ENCODE results near the gene MAF.

The MAF gene

GRCh38 chr16:79600638-79601091 is at the start of gene MAF:
TSS of gene MAF (minus strand) at chr16:79600737. CDS start at chr16:79599902, 835 bp downstream.
- H3K27me3 Mint-ChIP-seq = peaks cover 16% of the 10 kb centered on the region
- H3K9me3 Mint-ChIP-seq = no peaks in the 10 kb centered on the region
- intact Hi-C loops (cut with micrococcal nuclease) = loop anchor here (1.0 to 10.0 kb wide), 10 partner anchors 149 to 1098 kb away; no protein-coding TSS in a partner anchor
- peak within 1 kb of the TSS; percentile 94 for H3K27ac Mint-ChIP-seq
- H3K36me3 Mint-ChIP-seq (ENCODE audit: low read depth) = peaks cover 73% of the 10 kb centered on the region
- H3K4me1 Mint-ChIP-seq (ENCODE audit: low read depth) = peaks cover 39% of the 10 kb centered on the region
- H3K4me3 Mint-ChIP-seq = peak within 1 kb of the TSS; percentile 95

GRCh38 chr16:79648826-79649225 is 48.3 kb upstream of the MAF start:
- H3K27me3 Mint-ChIP-seq = no peaks in the 10 kb centered on the region
- H3K4me3 Mint-ChIP-seq = no peak overlapping the region
- no peaks in the 10 kb centered on the region for H3K9me3 Mint-ChIP-seq
- peaks cover 4% of the 10 kb centered on the region for H3K4me1 Mint-ChIP-seq (ENCODE audit: low read depth)
- intact Hi-C loops (cut with micrococcal nuclease) = no loop called here
- no peak overlapping the region for H3K27ac Mint-ChIP-seq
- no peaks in the 10 kb centered on the region for H3K36me3 Mint-ChIP-seq (ENCODE audit: low read depth)

GRCh38 chr16:79647586-79647985 is 47.0 kb upstream of the MAF start:
- Mint-ChIP-seq H3K9me3 (no peaks in the 10 kb centered on the region), H3K27me3 (no peaks in the 10 kb centered on the region), H3K4me1 (ENCODE audit: low read depth) (peaks cover 4% of the 10 kb centered on the region), H3K4me3 (no peak overlapping the region), H3K36me3 (ENCODE audit: low read depth) (no peaks in the 10 kb centered on the region), H3K27ac (no peak overlapping the region)
- intact Hi-C loops (cut with micrococcal nuclease) = no loop called here

GRCh38 chr16:79645701-79646100 is 45.2 kb upstream of the MAF start:
- Mint-ChIP-seq H3K27me3 (peaks cover 11% of the 10 kb centered on the region), H3K36me3 (ENCODE audit: low read depth) (no peaks in the 10 kb centered on the region), H3K27ac (no peak overlapping the region), H3K9me3 (no peaks in the 10 kb centered on the region), H3K4me3 (no peak overlapping the region), H3K4me1 (ENCODE audit: low read depth) (no peaks in the 10 kb centered on the region)
- intact Hi-C loops (cut with micrococcal nuclease) = no loop called here

- Mint-ChIP-seq H3K9me3 (no peaks in the 10 kb centered on the region), H3K27ac (no peak overlapping the region), H3K4me3 (no peak overlapping the region), H3K27me3 (peaks cover 11% of the 10 kb centered on the region), H3K4me1 (ENCODE audit: low read depth) (no peaks in the 10 kb centered on the region), H3K36me3 (ENCODE audit: low read depth) (no peaks in the 10 kb centered on the region)
- intact Hi-C loops (cut with micrococcal nuclease) = no loop called here
Measured at GRCh38 chr16:79644971-79645667, 44.6 kb upstream of the MAF start.

GRCh38 chr16:79642652-79643051 is 42.1 kb upstream of the MAF start:
- no peaks in the 10 kb centered on the region for H3K4me1 Mint-ChIP-seq (ENCODE audit: low read depth)
- H3K27me3 Mint-ChIP-seq = peaks cover 14% of the 10 kb centered on the region
- intact Hi-C loops (cut with micrococcal nuclease) = no loop called here
- no peak overlapping the region for H3K4me3 Mint-ChIP-seq
- no peak overlapping the region for H3K27ac Mint-ChIP-seq
- H3K36me3 Mint-ChIP-seq (ENCODE audit: low read depth) = no peaks in the 10 kb centered on the region
- H3K9me3 Mint-ChIP-seq = no peaks in the 10 kb centered on the region

GRCh38 chr16:79640513-79641360 is 40.2 kb upstream of the MAF start:
- H3K27me3 Mint-ChIP-seq = peaks cover 14% of the 10 kb centered on the region
- no peaks in the 10 kb centered on the region for H3K36me3 Mint-ChIP-seq (ENCODE audit: low read depth)
- intact Hi-C loops (cut with micrococcal nuclease) = no loop called here
- H3K4me3 Mint-ChIP-seq = peak overlapping the region; percentile 35
- no peaks in the 10 kb centered on the region for H3K9me3 Mint-ChIP-seq
- H3K4me1 Mint-ChIP-seq (ENCODE audit: low read depth) = no peaks in the 10 kb centered on the region
- peak overlapping the region; percentile 66 for H3K27ac Mint-ChIP-seq

GRCh38 chr16:79639576-79640311 is 39.2 kb upstream of the MAF start:
- no peak overlapping the region for H3K4me3 Mint-ChIP-seq
- H3K36me3 Mint-ChIP-seq (ENCODE audit: low read depth) = no peaks in the 10 kb centered on the region
- H3K4me1 Mint-ChIP-seq (ENCODE audit: low read depth) = no peaks in the 10 kb centered on the region
- peaks cover 14% of the 10 kb centered on the region for H3K27me3 Mint-ChIP-seq
- intact Hi-C loops (cut with micrococcal nuclease) = no loop called here
- H3K27ac Mint-ChIP-seq = peak overlapping the region; percentile 39
- H3K9me3 Mint-ChIP-seq = no peaks in the 10 kb centered on the region

GRCh38 chr16:79638386-79638785 is 37.8 kb upstream of the MAF start:
- H3K4me1 Mint-ChIP-seq (ENCODE audit: low read depth) = no peaks in the 10 kb centered on the region
- H3K27me3 Mint-ChIP-seq = peaks cover 14% of the 10 kb centered on the region
- H3K27ac Mint-ChIP-seq = no peak overlapping the region
- intact Hi-C loops (cut with micrococcal nuclease) = no loop called here
- H3K4me3 Mint-ChIP-seq = no peak overlapping the region
- H3K9me3 Mint-ChIP-seq = no peaks in the 10 kb centered on the region
- no peaks in the 10 kb centered on the region for H3K36me3 Mint-ChIP-seq (ENCODE audit: low read depth)

- intact Hi-C loops (cut with micrococcal nuclease) = no loop called here
- no peaks in the 10 kb centered on the region for H3K9me3 Mint-ChIP-seq
- H3K4me3 Mint-ChIP-seq = no peak overlapping the region
- H3K27ac Mint-ChIP-seq = no peak overlapping the region
- peaks cover 3% of the 10 kb centered on the region for H3K27me3 Mint-ChIP-seq
- no peaks in the 10 kb centered on the region for H3K4me1 Mint-ChIP-seq (ENCODE audit: low read depth)
- H3K36me3 Mint-ChIP-seq (ENCODE audit: low read depth) = no peaks in the 10 kb centered on the region
Measured at GRCh38 chr16:79635488-79635887, 35.0 kb upstream of the MAF start.

GRCh38 chr16:79634298-79634697 is 33.8 kb upstream of the MAF start:
- Mint-ChIP-seq H3K36me3 (ENCODE audit: low read depth) (no peaks in the 10 kb centered on the region), H3K4me1 (ENCODE audit: low read depth) (no peaks in the 10 kb centered on the region), H3K4me3 (no peak overlapping the region), H3K27ac (no peak overlapping the region), H3K27me3 (no peaks in the 10 kb centered on the region), H3K9me3 (no peaks in the 10 kb centered on the region)
- intact Hi-C loops (cut with micrococcal nuclease) = no loop called here

- H3K4me3 Mint-ChIP-seq = no peak overlapping the region
- no peaks in the 10 kb centered on the region for H3K27me3 Mint-ChIP-seq
- no peak overlapping the region for H3K27ac Mint-ChIP-seq
- H3K4me1 Mint-ChIP-seq (ENCODE audit: low read depth) = no peaks in the 10 kb centered on the region
- intact Hi-C loops (cut with micrococcal nuclease) = no loop called here
- H3K9me3 Mint-ChIP-seq = no peaks in the 10 kb centered on the region
- H3K36me3 Mint-ChIP-seq (ENCODE audit: low read depth) = no peaks in the 10 kb centered on the region
Measured at GRCh38 chr16:79632289-79632688, 31.8 kb upstream of the MAF start.

GRCh38 chr16:79628988-79629387 is 28.5 kb upstream of the MAF start:
- Mint-ChIP-seq H3K27me3 (peaks cover 5% of the 10 kb centered on the region), H3K9me3 (no peaks in the 10 kb centered on the region), H3K36me3 (ENCODE audit: low read depth) (no peaks in the 10 kb centered on the region), H3K27ac (no peak overlapping the region), H3K4me1 (ENCODE audit: low read depth) (no peaks in the 10 kb centered on the region), H3K4me3 (no peak overlapping the region)
- intact Hi-C loops (cut with micrococcal nuclease) = no loop called here

GRCh38 chr16:79628501-79628975 is 28.0 kb upstream of the MAF start:
- Mint-ChIP-seq H3K4me3 (no peak overlapping the region), H3K27ac (no peak overlapping the region), H3K4me1 (ENCODE audit: low read depth) (no peaks in the 10 kb centered on the region), H3K36me3 (ENCODE audit: low read depth) (no peaks in the 10 kb centered on the region), H3K27me3 (peaks cover 8% of the 10 kb centered on the region), H3K9me3 (no peaks in the 10 kb centered on the region)
- intact Hi-C loops (cut with micrococcal nuclease) = no loop called here
